CD4-positive, alpha-beta memory T cell (primary cell): ENCODE results near the gene SLC51B. TPM values are rescaled to one million over a fixed set of nuclear protein-coding genes. Genes with fewer than 3 reads are reported as not detected.

Experiments used
- CTCF ChIA-PET: fragments of 350-600 bp; sonication (Branson Sonifier 250); formaldehyde crosslinking; loops from one replicate; lab custom pipeline; 2021; ENCODE audit warnings: inconsistent platforms; ENCODE audit not compliant: partially characterized antibody; lab: Charles Lee
- POLR2A ChIA-PET: fragments of 350-600 bp; sonication (Branson Sonifier 250); formaldehyde crosslinking; loops from one replicate; lab custom pipeline; 2021; ENCODE audit not compliant: partially characterized antibody; lab: Charles Lee
- DNase-seq, 5 donors: peaks; one replicate each; pipeline versions ENCODE4 v3.0.0 to v3.0.0-alpha.2; 2020 to 2022; ENCODE audit warnings: mixed read lengths in 1 of 5
- H3K27ac ChIP-seq: one replicate; pipeline ENCODE4 v1.7.0; 2013; ENCODE audit warnings: low read depth, low read length
- H3K27me3 ChIP-seq: 2 replicates; pipeline ENCODE4 v1.7.0; 2013; ENCODE audit warnings: mild to moderate bottlenecking, low read length, moderate library complexity; ENCODE audit not compliant: insufficient read depth
- H3K36me3 ChIP-seq: 2 replicates; pipeline ENCODE4 v1.7.0; 2013; ENCODE audit warnings: mild to moderate bottlenecking, low read length, moderate library complexity; ENCODE audit not compliant: insufficient read depth
- H3K4me1 ChIP-seq: 2 replicates; pipeline ENCODE4 v1.7.0; 2013; ENCODE audit warnings: mild to moderate bottlenecking, low read length, moderate library complexity; ENCODE audit not compliant: insufficient read depth
- H3K4me3 ChIP-seq, 2 donors: one replicate each; pipeline ENCODE4 v1.7.0; 2013; ENCODE audit warnings: low read length in 2 of 2, mild to moderate bottlenecking in 1 of 2
- H3K9me3 ChIP-seq, 2 donors: one replicate each; pipeline ENCODE4 v1.7.0; 2013; ENCODE audit warnings: low read length in 2 of 2, control low read depth in 1 of 2; ENCODE audit not compliant: control insufficient read depth in 1 of 2
- H3K27ac Mint-ChIP-seq, 7 donors: one replicate each; pipeline ENCODE4 v1.8.0; 2020 to 2021; ENCODE audit warnings: mixed read lengths in 7 of 7, mild to moderate bottlenecking in 6 of 7, inconsistent platforms in 3 of 7, moderate library complexity in 3 of 7
- H3K27me3 Mint-ChIP-seq, 2 donors: one replicate each; pipeline ENCODE4 v1.8.0; 2020 to 2021; ENCODE audit warnings: mixed read lengths in 2 of 2
- H3K36me3 Mint-ChIP-seq, 2 donors: one replicate each; pipeline ENCODE4 v1.8.0; 2020 to 2021; ENCODE audit warnings: mixed read lengths in 2 of 2, inconsistent platforms in 1 of 2, mild to moderate bottlenecking in 1 of 2
- H3K4me1 Mint-ChIP-seq, 4 donors: one replicate each; pipeline ENCODE4 v1.8.0; 2020 to 2021; ENCODE audit warnings: mixed read lengths in 4 of 4, mild to moderate bottlenecking in 1 of 4
- H3K4me3 Mint-ChIP-seq, 8 donors: one replicate each; pipeline ENCODE4 v1.8.0; 2020 to 2021; ENCODE audit warnings: mixed read lengths in 8 of 8, mild to moderate bottlenecking in 7 of 8, moderate library complexity in 6 of 8, inconsistent platforms in 3 of 8
- H3K9me3 Mint-ChIP-seq, 8 donors: one replicate each; pipeline ENCODE4 v1.8.0; 2020 to 2021; ENCODE audit warnings: mixed read lengths in 8 of 8, mild to moderate bottlenecking in 5 of 8, inconsistent platforms in 3 of 8, moderate library complexity in 1 of 8
- intact Hi-C: fragments of 100-400 bp; cut with micrococcal nuclease; formaldehyde crosslinking; loops from one replicate; pipeline ENCODE4 v1.15.1; 2023
- polyA plus RNA-seq, 2 donors: library from polyadenylated mRNA; unstranded; fragments of 300-500 nt; fragmentation: Illumina TruSeq; gene quantifications; one replicate each; pipeline ENCODE4 v1.2.3, GENCODE V29; 2021
- total RNA-seq, 2 experiments: library from RNA; stranded (reverse); gene quantifications; one replicate each; pipeline ENCODE4 v1.2.3, GENCODE V29; 2021

SLC51B gene
- total and polyA plus RNA-seq, 4 experiments from 2014 or later = not detected

DNA sequence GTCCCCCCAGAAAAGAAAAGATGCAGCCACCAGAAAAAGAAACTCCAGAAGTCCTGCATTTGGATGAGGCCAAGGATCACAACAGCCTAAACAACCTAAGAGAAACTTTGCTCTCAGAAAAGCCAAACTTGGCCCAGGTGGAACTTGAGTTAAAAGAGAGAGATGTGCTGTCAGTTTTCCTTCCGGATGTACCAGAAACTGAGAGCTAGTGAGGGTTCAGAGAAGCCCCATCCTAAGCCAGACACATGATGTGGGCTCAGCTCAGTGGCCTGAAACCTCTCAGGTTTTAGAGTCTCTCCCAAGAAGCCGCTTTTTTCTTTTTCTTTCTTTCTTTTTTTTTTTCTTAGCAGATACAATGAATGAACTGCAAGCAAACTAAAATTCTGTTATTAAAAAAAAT, 7.8 kb downstream of the SLC51B start:
- H3K36me3 ChIP-seq = no peaks in the 10 kb centered on the region
- DNase-seq = no peak
- H3K4me1 ChIP-seq = peaks cover 13% of the 10 kb centered on the region
- no peak overlapping the region for H3K27ac ChIP-seq
- H3K27ac Mint-ChIP-seq = no peak overlapping the region
- intact Hi-C loops = no loop called here
- H3K27me3 Mint-ChIP-seq = peaks cover 0 to 2% of the 10 kb centered on the region in 2 donors
- POLR2A ChIA-PET = interaction anchor here (1.2 kb wide), 1 partner anchor 252 kb away, joined by 3 read pairs; the partner anchor contains the start of gene RNU5B-1
- H3K9me3 Mint-ChIP-seq = no peaks in the 10 kb centered on the region
- H3K27me3 ChIP-seq = no peaks in the 10 kb centered on the region
- H3K4me3 Mint-ChIP-seq = no peak overlapping the region
- CTCF ChIA-PET = interaction anchor here (0.9 to 1.4 kb wide), 2 partner anchors 17 to 245 kb away, joined by 3 to 4 read pairs; no protein-coding TSS in a partner anchor
- H3K9me3 ChIP-seq = no peaks in the 10 kb centered on the region
- H3K4me1 Mint-ChIP-seq = peaks cover 4 to 16% (median 10%) of the 10 kb centered on the region in 4 donors
- H3K4me3 ChIP-seq = no peak overlapping the region
- H3K36me3 Mint-ChIP-seq = no peaks in the 10 kb centered on the region

DNA sequence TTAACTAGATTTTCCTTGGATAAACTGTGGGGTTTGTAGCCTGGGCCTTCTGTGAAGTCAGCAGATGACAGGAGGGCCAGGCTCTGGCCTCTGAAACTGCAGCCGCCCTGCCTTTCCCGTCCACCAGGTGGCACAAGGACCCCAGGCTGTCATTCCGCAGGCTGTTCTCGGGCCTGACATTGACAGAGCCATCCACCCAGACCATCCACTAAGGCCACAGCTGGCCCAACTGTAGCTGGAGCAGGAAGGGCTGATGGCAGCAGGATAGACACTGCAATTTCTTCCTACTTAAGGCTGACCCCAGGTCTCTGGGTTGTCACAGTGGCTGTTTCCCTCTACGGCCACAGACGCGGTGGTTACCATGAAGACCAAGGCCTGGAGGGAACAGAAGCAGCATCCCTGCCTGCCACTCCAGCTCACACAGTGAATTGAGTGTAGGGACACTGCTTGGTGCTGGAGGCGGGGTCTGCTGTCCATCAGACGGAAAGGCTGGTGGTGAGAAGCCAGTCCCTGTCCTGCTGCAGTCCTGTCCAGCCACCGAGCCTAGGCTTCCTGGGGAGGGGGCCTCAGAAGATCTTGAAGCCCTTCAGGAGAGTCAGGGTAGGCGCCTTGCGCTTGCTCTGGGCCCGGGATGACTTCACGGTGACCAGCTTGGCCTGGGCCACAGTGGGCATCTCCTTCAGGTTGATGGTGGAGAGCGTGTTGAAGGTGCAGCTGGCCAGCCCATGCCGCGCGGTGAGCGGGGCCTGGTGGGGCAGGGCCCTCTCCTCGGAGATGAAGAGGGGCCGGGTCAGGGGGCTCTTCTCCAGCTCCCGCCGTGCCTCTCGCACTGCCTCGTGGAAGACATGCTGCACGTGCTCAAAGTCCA, 9.4 kb downstream of the SLC51B start:
- peaks cover 6% of the 10 kb centered on the region for H3K4me1 ChIP-seq
- no peaks in the 10 kb centered on the region for H3K36me3 ChIP-seq
- intact Hi-C loops = no loop called here
- CTCF ChIA-PET = interaction anchor here (1.1 to 1.2 kb wide), 3 partner anchors 8 to 331 kb away, joined by 3 to 5 read pairs (median 4); no protein-coding TSS in a partner anchor
- Mint-ChIP-seq H3K27me3 (no peaks in the 10 kb centered on the region), H3K36me3 (no peaks in the 10 kb centered on the region), H3K4me3 (no peak overlapping the region), H3K4me1 (peaks cover 2 to 9% (median 7%) of the 10 kb centered on the region in 4 donors), H3K9me3 (no peaks in the 10 kb centered on the region), H3K27ac (no peak overlapping the region)
- no peak overlapping the region for H3K27ac ChIP-seq
- no peak overlapping the region for H3K4me3 ChIP-seq
- H3K27me3 ChIP-seq = peaks cover under 1% of the 10 kb centered on the region
- no peaks in the 10 kb centered on the region for H3K9me3 ChIP-seq
- POLR2A ChIA-PET = no interaction called here
- peak in 4 of 5 donors; percentile 26 to 36 (median 29) for DNase-seq

DNA sequence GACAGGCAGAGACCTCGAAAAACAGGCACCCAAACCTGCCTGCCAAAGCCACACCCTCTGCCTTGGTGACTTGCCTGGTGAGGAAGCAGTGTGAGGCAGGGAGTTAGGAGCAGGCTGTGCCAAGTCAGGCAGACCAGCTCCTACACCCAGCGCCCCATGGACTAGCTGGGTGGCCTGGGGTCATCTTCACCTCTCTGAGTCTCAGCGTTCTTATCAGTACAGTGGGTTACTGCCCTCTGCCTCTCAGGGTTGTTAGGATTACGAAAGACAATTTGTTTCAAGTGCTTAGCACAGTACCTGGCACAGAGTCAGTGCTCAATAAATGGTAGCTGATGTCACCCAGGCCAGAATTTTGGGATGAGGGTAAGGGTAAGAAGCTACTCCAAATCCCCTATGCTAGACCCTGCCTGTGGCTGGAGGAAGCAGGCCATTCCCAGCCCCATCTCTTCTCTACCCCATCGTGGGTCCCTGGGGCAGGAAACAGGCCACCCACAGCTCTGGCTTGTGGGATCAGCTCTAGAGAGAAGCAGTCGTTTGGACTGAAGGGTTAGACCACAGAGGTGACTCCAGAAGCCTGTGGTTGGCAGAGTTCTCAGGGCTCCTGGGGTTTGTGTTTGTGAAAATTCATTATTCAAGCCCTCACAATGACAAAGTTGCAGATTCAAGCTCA, 10.1 kb downstream of the SLC51B start:
- H3K36me3 Mint-ChIP-seq = no peaks in the 10 kb centered on the region
- Histone ChIP-seq H3K27ac (no peak overlapping the region), H3K4me3 (no peak overlapping the region), H3K9me3 (no peaks in the 10 kb centered on the region), H3K4me1 (no peaks in the 10 kb centered on the region), H3K36me3 (no peaks in the 10 kb centered on the region), H3K27me3 (peaks cover 3% of the 10 kb centered on the region)
- H3K4me1 Mint-ChIP-seq = peaks cover 0 to 2% (median under 1%) of the 10 kb centered on the region in 4 donors
- H3K9me3 Mint-ChIP-seq = peaks cover 0 to 5% (median under 1%) of the 10 kb centered on the region in 8 donors
- no peak for DNase-seq
- POLR2A ChIA-PET = no interaction called here
- H3K27me3 Mint-ChIP-seq = no peaks in the 10 kb centered on the region
- peak overlapping the region in 2 of 7 donors; percentile 18 to 35 for H3K27ac Mint-ChIP-seq
- CTCF ChIA-PET = interaction anchor here (0.7 to 1.2 kb wide), 4 partner anchors 9 to 330 kb away, joined by 3 to 5 read pairs (median 4); partner anchors contain the start of gene KBTBD13
- H3K4me3 Mint-ChIP-seq = no peak overlapping the region
- intact Hi-C loops = no loop called here

DNA sequence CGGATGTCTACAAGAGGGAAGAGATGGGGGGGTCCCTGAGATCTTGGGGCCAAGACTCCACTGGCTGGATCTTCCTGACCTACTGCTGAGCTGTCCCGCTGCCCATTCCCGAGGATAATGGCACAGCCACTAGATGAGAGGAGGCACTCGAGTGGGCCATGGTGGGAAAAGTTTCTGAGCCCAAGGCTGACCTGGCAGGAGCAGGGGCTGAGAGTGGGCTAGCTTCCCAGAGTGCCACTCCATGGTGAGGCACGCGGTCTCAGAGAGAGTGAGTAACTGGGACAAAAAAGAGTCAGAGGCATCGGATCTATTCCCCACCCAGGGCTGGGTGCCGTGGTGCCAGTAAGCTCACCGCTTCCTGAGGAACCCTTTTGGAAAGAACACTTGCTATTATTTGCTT, 10.9 kb downstream of the SLC51B start:
- H3K27me3 Mint-ChIP-seq = peaks cover 0 to 1% of the 10 kb centered on the region in 2 donors
- no peaks in the 10 kb centered on the region for H3K4me1 Mint-ChIP-seq
- no peaks in the 10 kb centered on the region for H3K36me3 Mint-ChIP-seq
- DNase-seq = no peak
- Histone ChIP-seq H3K27ac (no peak overlapping the region), H3K9me3 (no peaks in the 10 kb centered on the region), H3K27me3 (peaks cover 3% of the 10 kb centered on the region), H3K4me1 (no peaks in the 10 kb centered on the region), H3K4me3 (no peak overlapping the region), H3K36me3 (no peaks in the 10 kb centered on the region)
- peaks cover 0 to 6% (median under 1%) of the 10 kb centered on the region in 8 donors for H3K9me3 Mint-ChIP-seq
- CTCF ChIA-PET = no interaction called here
- intact Hi-C loops = no loop called here
- peak overlapping the region in 1 of 7 donors; percentile 62 for H3K27ac Mint-ChIP-seq
- POLR2A ChIA-PET = no interaction called here
- H3K4me3 Mint-ChIP-seq = peak overlapping the region in 1 of 8 donors; percentile 26

DNA sequence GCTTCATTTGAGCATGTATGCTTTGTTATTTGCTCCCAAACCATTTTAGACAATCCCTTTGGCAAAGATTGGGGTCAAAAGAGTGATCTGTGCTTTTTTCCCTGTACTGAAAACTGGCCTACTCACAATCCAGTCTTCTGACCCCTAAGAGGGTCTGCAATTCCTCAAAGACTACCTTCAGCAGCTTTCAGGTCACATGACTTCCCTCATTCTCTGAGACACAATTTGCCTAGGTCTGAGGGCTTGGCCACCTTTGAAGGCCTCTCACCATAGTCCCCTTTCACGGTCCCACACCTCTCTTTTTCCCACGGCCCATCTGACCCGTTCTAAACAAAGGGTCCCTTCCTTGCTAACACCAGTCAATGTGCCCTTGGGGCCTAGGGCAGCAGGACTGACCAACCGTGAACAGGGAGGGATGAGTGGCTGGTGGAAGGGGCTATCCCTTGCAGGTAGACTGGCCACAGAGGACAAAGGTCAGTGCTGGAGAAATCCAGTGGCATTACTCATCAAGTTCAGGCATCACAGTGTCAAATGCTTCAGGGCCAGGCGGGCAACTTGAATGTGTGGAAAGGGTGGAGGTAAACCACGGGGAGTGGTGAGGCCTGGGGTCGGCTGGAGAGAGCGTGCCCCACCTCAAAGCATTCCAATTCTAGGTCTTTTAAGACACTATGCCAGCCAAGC, 11.8 kb downstream of the SLC51B start:
- Mint-ChIP-seq H3K4me1 (no peaks in the 10 kb centered on the region), H3K4me3 (no peak overlapping the region), H3K27ac (no peak overlapping the region), H3K36me3 (no peaks in the 10 kb centered on the region), H3K27me3 (peaks cover 0 to 1% of the 10 kb centered on the region in 2 donors), H3K9me3 (peaks cover 0 to 6% (median under 1%) of the 10 kb centered on the region in 8 donors)
- ChIA-PET POLR2A (no interaction called here), CTCF (no interaction called here)
- intact Hi-C loops = no loop called here
- H3K36me3 ChIP-seq = no peaks in the 10 kb centered on the region
- H3K4me3 ChIP-seq = no peak overlapping the region
- H3K27me3 ChIP-seq = peaks cover 3% of the 10 kb centered on the region
- no peaks in the 10 kb centered on the region for H3K9me3 ChIP-seq
- no peak overlapping the region for H3K27ac ChIP-seq
- DNase-seq = no peak
- no peaks in the 10 kb centered on the region for H3K4me1 ChIP-seq

DNA sequence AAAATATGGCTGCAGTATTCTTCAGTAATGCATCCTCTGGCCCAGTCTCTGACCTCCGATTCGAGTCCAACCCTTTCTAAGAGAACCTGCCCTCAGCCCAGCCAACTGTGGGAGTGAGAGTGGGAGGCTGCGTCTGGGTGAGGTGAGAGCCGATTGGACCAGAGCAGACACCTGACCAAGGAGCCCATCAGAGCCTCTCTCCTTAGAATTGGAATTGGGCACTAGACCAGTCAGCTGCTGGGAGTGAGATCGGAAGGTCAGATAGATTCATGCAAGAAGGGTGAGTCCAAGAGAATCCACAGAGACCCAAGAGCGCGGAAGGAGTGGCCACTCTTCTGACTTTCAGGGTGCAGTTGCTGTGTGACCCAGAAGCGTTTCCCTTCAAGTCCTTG, 12.4 kb downstream of the SLC51B start:
- DNase-seq = no peak
- peaks cover 3% of the 10 kb centered on the region for H3K27me3 ChIP-seq
- ChIA-PET CTCF (no interaction called here), POLR2A (no interaction called here)
- Mint-ChIP-seq H3K9me3 (peaks cover 0 to 6% (median under 1%) of the 10 kb centered on the region in 8 donors), H3K4me1 (no peaks in the 10 kb centered on the region), H3K27ac (peak overlapping the region in 1 of 7 donors; percentile 20), H3K4me3 (no peak overlapping the region), H3K36me3 (no peaks in the 10 kb centered on the region), H3K27me3 (peaks cover 0 to 3% of the 10 kb centered on the region in 2 donors)
- H3K4me1 ChIP-seq = no peaks in the 10 kb centered on the region
- no peaks in the 10 kb centered on the region for H3K36me3 ChIP-seq
- intact Hi-C loops = no loop called here
- no peak overlapping the region for H3K27ac ChIP-seq
- H3K4me3 ChIP-seq = no peak overlapping the region
- no peaks in the 10 kb centered on the region for H3K9me3 ChIP-seq
